GM19351 (cell line): ENCODE data around the gene SEMA5A.
A peak's percentile ranks its signal among the peaks of the same experiment; 100 is the strongest.
"Not testable (repeated sequence)": the region's sequence is repeated elsewhere in the genome, so short reads cannot be mapped to it uniquely, and the experiment has no call there.

Experiments
- ATAC-seq: cut with Tn5 transposase; IDR thresholded peaks from one replicate; pipeline ENCODE4 v1.9.1; 2021; ENCODE audit warnings: mild to moderate bottlenecking, moderate library complexity; ENCODE audit not compliant: unreplicated experiment

SEMA5A gene

DNA sequence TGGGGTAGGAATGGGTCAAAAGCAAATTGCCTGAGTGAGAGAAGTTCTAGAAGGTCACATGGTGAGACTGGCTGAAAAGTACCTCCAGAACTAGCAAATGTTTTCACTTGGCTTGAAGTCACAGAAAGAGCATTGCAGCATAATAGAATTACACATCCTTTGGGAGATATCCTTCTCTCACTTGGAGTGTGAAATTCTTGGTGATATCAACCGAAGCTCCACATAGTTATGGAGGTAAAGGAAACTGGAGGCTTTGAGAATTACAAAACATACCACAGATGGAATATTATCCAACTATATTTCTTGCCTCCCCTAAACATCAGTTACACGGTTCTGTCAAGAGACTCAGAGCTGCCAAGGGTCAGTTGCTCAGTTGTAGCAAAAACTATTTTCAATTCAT, 182.4 kb downstream of the SEMA5A start:
- peak; percentile 11 for ATAC-seq

DNA sequence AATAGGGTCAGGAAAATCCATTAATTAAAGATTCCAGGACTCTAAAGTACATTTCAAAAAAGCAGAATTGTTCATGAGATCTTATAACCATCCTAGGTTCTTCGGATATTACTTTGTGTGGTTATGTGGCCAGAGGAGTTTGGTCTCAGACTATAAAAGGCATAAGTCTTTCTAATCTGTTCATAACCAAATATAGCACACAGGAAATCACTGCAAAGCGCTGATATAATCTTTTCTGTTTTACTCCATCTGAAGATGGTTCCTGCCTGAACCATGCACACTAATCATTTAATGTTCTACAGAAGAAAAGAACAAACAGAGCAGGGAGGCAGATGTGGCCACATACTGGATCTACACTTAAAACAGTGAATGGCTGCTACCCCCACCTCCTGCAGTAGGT, 182.8 kb downstream of the SEMA5A start:
- peak; percentile 63 for ATAC-seq

DNA sequence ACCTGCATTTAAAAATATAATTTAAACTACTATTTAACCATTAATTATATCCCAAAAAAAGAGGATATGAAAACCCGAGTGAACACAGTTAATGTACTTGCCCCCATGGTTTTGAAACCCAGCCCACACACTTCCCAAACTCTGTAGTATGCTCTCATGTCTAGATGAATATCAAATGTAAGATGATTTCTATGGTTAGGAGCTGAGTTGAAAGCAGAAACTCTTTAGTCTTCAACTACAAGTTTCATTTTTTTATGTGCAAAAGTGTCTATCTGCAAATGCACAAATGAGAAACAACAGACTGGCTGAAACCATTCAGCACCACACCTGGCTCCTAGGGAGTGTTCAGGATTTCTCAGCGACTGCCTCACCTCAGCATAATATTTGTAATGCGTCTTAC, 183.3 kb downstream of the SEMA5A start:
- peak; percentile 59 for ATAC-seq

DNA sequence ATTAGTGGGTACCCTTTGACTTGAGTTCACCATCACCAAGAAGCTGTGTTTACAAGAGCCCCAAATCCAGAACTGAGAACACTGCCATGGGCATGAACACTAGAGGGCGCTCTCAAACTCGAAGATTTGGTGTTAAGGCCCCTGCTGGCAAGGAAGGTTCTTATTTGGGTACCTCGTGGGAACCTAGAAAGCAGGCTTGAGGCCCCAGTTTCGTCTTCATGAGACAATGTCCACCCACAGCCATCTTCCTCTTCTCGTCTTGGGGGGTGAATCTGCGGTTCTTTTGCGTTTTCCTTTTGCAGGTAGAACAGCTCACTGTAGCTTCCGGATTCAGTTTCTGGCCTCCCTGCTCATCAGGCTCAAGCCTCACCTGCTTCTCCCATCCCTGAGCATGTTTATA, 184.0 kb downstream of the SEMA5A start:
- ATAC-seq, result peak; percentile 50

DNA sequence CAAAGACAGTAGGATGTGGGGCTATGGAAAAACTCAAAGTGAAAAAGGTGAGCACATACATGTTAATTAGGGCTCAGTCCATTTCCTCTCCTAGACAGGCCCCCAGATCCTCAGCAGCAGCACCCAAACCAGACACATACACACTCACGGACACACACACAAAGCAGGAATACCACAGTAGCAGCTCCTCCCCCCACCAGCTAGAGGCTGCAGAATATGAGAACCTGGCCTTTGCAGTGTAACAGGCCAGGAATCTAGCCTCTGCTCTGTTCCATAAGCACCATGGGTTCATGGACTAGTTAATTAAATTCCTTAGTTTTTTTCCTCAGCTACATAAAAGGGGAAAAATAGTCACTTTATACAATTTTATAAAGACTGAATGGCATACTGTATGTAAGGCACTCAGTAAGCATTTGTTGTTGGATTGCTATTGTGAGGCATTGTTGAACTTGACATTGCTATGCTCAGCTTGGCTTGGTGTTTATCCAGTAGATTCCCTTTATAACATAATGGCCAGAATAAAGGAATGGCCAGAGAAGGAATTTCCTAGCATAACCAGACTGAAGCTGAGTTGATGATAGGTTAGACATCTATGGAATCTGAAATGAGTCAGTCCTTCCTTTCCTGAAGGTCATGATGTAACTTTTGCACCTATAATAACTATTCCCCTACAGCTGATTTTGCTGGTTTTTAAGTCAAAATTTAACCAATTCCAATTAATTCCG, 186.8 kb downstream of the SEMA5A start:
- ATAC-seq, result no peak

DNA sequence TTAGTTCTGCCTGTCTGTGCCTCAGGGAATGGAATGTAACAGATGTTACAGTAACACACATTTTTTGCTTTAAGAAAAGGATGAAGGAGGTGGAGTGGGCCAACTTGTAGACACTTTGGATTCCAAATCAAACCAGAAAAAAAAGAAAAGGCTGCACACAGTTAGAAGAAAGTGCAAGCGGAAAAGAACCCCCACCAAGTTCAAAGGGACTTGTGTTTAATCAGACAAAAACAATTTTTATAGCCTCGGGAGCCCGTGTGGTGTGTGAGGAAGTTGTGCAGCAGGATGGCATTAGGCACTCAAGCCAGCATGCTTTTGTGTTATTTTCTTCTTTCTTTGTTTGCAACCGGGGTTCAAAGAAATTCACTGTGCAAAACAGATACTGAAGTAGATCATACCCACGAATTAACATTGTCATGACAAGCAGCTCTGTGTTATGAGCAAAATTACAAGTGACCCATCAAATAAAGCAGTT, 189.5 kb downstream of the SEMA5A start:
- ATAC-seq, result no peak

DNA sequence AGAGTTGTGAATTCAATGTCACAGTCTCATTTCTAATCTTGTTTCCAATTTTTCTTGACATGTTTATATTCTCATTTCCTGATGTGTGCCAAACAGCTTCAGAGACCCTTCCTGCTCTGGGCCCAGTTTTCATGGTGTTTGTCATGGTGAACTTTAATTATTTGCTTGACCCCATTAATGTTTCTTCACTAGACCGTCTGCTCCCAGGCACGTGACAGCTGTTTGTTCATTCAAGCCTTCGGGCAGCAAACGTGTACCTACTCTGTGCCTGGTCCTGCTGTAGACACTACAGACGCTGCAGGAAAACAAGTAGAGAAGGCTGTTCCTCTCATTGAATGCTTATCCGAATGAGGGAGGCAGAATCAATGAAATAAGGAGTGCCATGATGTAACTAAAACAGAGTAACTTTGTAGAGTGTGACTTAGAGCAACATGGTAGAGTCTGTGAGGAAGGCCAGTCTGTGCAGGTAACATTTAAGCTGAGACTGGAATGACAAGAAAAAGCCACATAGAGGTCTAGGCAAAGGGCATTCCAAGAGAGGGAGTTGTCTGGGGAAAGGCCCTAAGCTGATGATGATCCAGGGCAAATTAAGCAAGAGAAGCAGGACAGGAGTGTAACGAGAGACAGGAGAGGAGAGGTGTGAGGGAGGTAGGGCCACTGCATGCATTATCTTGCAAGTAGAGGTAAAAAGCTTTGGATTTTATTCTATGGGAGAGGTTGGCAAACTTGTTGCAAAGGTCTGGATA, 191.4 kb downstream of the SEMA5A start:
- ATAC-seq, result no peak

DNA sequence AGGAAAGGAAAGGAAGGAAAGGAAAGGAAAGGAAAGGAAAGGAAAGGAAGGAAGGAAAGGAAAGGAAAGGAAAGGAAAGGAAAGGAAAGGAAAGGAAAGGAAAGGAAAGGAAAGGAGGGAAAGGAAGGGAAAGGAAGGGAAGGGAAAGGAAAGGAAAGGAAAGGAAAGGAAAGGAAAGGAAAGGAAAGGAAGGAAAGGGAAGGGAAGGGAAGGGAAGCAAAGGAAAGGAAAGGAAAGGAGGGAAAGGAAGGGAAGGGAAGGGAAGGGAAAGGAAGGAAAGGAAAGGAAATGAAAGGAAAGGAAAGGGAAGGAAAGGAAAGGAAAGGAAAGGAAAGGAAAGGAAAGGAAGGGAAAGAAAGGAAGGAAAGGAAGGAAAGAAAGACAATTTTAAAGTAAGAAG, 192.8 kb downstream of the SEMA5A start:
- not testable (repeated sequence) for ATAC-seq

DNA sequence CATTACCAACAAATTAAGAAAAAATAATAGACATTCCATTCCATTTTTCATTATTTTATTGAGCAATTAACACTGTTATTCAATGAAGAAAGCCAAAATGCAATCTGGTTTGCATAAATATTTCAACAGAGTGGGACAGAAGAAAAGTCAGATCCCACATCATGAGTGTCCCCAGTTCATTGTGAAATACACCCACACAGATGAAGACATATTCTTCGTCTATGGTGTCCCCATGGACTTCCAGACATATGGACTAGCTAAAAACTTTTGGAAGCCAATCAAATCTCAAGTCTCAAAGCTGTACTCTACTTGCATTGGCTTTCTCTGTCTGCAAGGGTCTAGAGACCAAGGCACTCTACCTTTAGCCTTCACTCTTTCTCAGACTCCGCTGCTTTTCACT, 194.3 kb downstream of the SEMA5A start:
- no peak for ATAC-seq

DNA sequence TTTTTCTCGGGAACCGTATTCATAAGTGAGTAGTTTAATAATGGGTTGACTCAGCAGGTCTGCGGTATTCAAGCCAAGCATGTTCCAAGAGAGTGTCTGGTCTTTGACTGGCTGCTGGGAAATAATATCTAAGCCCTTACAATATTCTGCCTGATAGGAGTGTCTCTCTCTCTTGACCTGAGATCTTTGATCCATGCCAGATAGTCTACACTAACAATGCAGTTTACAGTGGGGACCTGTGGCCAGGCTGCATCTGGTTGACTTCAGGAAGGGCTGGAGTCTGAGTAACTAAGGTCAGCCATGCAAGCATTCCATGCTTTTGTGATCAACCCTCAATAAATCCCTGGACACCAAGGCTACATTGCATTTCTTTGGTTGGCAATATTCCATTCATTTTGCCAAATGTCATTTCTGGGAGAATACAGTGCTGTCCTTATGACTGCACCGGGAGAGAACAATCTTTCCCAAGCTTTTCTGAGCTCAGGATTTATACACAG, 195.5 kb downstream of the SEMA5A start:
- no peak for ATAC-seq

DNA sequence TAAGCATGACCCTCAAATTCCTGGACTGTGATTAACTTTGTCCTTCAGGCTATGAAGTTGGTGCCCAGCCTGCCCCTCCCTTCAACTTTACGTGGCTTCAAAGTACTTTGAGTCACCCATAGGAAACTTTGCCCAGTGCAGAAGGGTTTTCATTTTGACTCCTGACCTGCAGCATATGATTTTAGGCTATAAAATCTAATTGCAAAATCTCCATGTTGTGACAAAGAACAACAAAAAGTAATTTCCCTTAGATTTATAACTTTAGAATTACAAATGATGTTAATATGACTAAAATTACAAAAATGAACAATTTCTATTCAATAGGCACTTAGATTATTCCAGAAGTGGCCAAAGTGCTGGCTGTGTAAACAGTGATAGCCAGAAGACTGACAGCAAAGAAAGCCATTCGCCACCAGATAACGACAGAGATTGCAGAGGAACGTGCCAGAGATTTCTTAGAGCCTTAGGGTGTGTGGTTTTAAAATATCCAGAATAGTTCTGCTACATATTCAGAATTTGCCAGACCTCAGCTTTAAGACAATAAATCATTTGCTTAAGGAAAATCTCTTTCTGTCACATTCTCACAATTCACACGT, 197.4 kb downstream of the SEMA5A start:
- ATAC-seq, result no peak

DNA sequence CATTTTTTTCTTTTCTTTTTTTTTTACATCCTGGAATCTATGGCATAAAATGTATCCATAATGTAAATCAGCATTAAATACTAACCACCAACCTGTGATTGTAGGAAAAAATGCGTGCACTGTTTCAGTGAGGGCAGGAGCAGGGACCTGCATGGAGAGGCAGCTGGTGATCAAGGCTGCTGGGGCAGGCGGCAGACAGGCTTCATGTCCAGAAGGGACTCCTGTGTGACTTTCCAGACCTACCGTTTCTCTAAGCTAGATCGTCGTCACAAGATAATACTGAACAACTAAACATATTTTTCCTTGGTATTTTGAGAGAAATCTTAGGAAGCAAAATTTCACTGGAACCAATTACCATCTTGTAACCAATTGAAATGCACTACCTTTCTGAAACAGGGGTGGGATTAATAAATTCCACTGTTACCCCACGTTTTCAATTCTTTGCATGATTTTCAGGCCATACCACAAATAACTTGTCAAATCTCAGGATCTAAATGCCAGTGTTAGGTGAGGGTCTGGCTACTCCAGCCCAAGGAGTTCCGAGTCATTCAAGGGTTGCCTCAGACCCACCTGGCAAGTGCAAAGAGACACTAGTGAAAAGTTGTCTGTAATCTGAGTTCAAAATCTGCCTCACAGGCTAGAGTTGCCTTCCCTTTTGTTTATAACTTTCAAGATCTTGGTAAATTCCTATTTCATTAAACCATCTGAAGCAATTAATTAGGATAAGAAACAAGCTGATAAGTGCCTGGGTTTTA, 198.2 kb downstream of the SEMA5A start:
- ATAC-seq, result no peak

DNA sequence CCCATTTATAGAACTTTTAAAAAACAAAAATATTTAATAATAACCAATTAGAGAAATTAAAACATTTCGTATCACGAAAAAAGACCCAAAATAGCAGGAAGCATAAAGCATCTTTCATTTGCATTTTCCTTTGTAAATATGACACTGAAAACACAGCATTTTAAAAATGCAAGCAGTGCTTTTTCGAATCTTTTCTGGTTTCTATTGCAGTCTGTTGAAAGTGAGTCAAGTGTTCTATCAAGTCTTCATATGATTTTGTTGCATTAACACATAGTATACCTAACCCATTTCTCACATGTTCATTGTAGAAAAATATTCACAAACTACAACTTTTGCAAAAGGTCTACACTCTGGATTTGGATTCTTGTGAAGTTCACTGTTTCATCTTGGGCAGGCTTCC, 198.8 kb downstream of the SEMA5A start:
- ATAC-seq, result no peak

DNA sequence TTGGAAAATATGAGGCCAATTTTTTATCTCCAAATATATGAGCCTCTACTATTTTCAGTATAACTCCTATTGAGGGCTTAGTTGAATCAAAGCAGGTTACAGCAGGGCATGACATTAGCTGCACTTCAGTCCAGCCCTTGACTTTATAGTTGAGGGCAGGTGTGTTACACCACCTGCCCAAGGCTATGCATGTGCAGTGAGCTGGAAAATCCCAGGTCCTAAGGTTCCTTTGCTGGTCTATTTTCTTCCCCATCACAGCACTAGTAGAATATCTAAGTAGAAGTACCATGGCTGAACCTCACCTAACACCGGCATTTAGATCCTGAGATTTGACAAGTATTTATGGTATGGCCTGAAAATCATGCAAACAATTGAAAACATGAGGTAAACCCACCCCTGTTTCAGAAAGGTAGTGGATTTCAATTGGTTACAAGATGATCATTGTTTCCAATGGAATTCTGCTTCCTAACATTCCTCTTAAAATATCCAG, 201.1 kb downstream of the SEMA5A start:
- ATAC-seq, result no peak

DNA sequence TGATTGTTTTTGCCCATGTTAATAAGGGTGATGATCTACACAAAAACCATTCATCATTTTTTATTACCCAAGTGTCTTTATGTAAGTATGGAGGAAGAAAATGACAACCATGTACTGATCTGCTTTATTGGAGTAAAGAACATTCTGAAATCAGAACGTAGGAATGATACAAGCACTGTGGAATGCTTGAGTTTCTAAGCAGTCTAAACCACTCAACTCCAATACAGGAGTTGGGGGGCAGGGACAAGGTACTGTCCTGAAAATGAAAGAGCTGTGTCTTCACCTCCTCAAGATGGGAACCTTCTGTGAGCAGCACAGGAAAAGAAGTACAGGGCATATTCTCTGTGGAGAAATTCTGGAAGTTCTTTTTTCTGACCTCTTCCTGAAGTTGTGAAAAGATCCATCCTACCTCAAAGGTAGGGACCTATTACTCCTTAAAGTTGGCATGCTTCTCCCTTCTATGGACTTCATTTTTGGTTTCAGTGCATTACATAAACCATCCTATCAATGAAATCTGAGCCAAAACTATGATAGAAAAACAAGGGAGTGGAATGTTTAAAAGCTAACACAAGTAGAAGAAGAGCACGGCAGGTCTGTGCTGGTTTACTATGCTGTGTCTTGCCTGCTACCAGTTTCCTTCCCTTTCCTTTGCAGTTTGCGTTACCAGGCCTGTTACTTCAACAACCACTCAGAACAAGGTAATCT, 202.6 kb downstream of the SEMA5A start:
- ATAC-seq, result no peak

DNA sequence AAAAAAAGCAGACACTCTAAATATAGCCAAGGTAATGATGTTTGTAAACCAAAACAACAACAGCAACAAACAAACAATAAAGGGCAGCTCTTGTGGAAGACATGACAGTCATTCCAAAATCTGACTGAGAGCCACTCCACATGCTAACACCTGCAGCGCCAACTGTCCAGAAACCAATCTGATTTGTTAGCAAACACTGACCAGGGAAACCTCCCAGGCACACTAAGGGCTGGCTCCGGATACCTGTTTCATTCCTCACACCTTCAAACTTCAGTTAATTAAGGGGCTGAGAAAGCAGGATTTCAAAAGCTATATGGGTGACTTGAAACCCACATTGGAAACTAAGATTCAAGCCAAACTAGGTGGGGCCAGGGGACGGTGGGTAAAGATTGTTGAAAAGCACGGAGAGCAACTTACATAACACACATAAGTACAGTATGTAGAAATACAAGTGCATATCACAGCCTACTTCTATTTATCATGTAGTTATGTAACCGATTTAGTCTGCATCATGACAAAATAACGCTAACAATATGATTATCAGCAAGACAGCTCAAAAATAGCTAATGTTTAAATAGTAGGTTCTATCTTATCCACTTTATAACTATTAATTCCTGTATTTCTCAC, 203.6 kb downstream of the SEMA5A start:
- ATAC-seq, result no peak

DNA sequence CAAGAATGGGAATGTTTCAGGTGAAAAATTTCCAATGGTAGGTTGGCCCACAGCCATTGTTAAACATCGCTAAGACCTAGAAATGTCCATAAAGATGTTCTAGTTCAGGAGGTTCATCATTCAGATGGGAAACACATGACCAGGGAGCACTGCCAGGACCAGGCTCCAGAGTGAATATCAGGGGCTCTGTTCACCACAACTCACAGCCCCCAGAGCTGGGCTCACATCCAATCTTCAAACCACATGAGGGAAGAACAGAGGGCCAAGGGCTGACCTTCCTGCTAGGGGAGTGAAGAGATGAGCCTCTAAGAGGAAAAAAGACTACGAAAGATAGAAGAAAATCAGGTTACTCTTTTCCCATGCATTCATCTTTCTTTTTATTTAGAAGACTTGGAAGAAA, 205.8 kb downstream of the SEMA5A start:
- ATAC-seq, result no peak

DNA sequence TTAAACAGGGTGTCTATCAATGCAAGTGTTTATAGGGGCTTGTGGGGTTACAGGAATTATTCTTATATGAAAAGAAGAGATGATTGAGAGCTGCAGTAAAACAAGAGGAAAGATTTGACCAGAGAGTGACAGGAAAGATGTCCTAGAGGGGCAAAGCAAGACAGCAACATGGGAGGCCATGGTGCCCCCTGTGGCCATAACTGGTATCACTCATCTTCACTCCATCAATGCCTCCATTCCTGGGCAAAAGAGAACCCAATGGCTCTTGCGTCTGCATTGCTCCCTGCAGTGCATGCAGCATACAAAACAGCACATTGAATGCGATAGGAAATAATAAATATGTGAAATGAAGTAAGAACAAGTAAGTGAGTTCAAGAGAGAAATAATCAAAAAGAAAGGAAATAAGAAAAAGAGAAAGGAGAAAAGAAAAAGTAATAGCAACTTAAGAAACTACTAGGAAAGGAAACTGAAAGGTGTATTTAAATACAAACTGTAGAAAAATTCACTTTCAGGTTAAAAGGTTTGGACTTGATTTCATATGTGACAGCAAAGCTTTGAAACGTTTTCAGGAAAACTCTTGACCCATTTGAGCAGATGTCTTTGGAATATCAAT, 206.6 kb downstream of the SEMA5A start:
- ATAC-seq, result no peak

DNA sequence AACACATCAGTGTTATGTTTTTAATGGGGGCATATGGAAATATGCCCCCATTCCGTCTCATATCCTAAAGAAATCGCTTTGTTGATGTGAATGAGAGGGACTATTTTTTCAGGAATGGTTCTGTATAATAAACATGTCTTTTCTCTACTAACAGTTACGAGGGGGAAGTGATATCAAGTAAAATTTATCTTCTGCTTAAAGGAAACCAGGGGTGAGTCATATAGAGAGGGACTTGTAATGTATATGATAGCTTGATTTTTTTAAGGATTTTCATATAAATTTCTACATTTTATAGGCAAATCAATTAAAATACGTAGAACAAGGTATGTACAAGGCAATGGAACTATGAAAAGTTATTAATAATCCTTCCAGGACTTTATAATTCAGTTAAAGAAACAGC, 207.1 kb downstream of the SEMA5A start:
- no peak for ATAC-seq
